G401 (cell line): ENCODE data around the gene KCND1. TPM values are rescaled to one million over a fixed set of nuclear protein-coding genes. Genes with fewer than 3 reads are reported as not detected.

ENCODE experiments used
- DNase-seq: peaks from one replicate; pipeline ENCODE4 v3.0.0-alpha.2; 2015; ENCODE audit warnings: low spot score
- in situ Hi-C: cut with HindIII; loops from 2 replicates; pipeline ENCODE4 v1.10.0; 2016; ENCODE audit warnings: low sequenced_read_pairs, mixed read lengths
- total RNA-seq: library from RNA; depleted of rRNA; stranded (reverse); fragments of >200 nt; shearing (Covaris generic); gene quantifications from 2 replicates; pipeline ENCODE4 v1.2.3, GENCODE V29; 2014

Gene KCND1
- total RNA-seq, 1 experiment from 2014 or later = 0.44 TPM

DNA sequence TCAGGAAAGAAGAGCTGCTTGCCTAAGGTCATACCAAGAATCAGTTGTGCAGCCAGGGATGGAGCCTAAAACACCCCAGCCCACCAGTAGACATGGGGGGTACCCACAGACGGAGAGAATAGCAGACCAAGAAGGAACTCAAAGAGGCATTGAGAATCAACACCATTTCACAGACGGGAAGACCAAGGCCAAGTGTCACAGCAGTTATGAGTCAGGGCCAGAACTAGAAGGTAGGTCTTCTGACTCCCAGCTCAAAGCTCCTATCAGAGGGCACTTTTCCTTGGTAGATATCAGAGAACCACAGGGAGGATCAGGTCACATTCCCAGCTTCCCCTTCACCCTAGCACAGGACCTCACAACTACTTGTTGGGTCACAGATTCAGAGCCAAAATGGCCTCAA lies 28.7 kb downstream of the KCND1 start:
- in situ Hi-C loops = no loop called here
- DNase-seq = no peak

DNA sequence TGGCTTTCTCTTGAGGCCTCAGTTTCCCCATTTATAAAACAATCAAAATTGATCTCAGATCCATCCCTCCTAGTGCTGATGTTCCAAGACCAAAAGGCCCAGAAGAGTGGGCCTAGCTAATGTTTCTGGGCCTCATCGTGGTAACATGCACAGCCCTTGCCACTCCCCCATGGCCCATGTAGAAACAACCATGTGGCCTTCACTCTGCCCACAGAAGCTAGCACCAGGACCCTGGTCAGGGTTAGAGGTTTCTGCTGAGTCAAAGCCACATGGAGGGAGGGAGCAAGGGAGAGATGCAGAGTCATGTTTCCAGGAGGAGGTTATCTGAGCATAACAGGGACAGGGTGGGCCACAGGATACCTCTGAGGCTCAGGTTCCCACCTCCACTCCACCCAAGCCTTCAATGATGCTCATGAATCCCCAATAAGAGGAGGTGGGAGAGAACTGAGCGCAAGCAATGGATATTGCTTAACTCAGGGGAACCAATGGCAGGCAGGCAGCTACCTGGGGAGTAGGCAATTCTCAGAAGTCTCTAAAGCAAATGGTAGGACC lies 31.2 kb downstream of the KCND1 start:
- in situ Hi-C loops = no loop called here
- no peak for DNase-seq

DNA sequence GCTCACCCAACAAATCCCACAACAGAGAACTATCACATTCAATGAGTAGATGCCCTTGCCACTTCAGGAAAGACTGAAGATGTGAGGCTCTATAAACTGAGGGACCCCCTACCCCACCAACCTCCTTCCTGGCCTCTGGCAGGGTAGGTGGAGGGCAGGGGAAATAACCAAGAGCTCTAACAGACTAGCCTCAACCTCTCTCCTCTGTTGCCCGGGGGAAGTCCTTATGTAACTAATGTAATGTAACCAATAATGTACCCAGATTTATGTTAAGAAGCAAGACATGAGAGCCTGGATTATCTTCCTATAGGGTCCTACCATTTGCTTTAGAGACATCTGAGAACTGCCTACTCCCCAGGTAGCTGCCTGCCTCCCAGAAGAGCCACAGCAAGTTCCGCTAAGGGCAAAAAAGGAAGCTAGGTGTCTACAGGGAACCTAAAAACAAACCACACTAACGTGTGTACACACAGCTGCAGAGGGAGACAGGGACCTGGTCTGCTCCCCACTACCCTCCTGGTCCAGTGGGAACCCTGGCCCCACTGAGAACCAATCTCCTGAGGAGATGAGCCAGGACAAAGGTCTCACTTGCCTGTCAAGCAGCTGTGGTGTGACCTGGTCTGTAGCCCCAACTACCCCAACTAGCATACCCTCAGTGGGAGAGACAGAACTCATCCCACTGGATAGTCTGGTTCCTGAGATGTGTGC lies 32.0 kb downstream of the KCND1 start:
- in situ Hi-C loops = no loop called here
- DNase-seq = no peak

DNA sequence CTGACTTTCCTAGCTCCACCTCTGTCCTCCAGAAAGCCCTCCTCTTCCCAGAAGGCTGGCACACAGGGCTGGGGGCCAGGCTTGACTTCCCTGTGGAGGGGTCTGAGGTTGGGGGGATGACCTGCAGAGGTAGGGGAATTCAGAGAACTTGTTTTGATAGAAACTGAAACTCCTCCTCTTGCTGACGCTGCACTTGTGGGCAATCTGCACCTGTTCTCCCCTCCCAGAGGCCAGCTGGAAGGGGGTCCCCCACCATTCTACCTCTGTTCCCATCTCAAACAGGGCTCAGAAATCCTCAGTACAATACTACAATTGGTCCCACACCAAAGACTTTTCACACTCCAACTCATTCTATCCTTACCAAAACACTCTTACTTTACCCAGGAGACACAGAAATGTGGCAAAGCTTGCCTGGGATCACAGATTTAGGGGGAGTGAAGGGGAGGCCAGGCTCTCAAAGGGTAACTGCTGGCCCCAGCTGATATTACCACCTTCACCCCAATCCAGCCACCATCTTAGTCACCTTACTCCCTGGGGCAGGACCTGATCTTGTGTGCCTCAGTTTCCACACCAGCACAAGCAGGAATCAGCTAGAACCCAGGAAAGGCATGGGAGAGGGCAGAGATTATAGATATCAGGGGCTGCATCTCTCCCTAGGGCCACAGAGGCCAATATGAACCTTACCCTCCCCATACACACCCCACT lies 32.8 kb downstream of the KCND1 start:
- no peak for DNase-seq
- in situ Hi-C loops = no loop called here

DNA sequence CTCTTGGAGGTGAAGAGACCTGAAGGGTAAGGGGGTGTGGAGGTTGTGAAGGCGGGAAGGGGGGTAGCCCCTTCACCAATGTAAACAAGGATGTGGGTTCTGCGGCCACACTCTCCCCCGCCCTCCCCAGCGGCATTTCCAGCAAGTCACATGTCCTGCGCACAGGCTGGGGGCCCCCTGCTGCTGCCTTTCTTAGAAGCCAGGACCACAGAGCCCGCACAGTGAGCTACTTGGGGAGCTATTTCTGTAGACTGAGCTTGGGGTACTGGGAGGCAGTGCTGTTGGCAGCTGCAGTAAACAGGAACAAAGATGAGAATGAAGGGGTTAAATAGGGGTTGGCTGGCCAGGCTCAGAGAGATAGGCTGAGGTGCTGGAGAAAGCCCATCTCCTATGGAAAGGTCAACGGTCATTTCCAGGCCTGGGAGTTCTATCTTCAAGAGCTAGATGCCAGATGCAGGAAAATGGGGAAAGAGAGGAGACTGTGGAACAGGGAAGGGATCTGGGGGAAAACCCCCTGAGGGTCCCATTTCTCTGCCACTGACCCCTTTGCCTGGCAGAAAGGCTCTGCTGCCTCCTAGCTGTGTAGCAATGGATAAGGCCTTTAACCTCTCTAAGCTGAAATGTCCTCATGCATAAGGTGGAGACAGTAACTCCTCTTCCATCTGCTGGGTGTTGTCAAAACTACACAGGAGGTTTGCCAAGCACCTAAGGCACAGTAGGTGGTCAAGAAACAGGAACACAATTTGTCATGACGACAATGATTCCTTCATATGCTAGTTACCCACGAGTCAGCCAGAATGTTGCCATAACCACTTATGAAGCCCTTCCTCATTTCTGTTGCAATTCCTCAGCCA lies 34.4 kb downstream of the KCND1 start:
- in situ Hi-C loops = no loop called here
- peak; percentile 39 for DNase-seq

DNA sequence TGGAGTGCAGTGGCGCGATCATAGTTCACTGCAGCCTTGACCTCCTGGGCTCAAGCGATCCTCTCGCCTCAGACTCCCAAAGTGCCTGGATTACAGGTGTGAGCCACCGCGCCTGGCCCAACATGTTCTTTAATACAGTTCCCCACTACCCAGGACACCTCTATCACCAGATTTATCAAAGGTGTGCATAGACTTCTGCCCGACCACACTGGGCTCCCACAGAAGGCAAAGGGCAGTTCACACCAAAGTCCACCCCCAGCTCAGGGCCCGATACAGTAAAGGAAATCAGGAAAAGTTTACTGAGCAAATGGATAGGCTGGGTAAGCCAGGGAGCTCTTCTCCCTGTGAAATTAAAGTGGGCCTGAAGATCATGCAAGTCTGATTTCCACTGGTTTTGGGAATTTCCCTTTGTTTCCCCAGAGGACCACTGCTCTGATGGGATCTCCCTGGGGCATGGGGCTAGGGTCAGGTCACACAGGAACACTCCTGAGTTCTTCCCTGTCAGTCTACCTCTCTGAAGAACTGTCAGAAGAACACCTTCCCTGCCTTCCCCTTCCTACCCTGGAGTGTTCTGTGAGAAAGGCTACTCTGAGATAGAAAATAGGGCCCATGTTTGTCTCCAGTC lies 35.1 kb downstream of the KCND1 start:
- DNase-seq = no peak
- in situ Hi-C loops = no loop called here

DNA sequence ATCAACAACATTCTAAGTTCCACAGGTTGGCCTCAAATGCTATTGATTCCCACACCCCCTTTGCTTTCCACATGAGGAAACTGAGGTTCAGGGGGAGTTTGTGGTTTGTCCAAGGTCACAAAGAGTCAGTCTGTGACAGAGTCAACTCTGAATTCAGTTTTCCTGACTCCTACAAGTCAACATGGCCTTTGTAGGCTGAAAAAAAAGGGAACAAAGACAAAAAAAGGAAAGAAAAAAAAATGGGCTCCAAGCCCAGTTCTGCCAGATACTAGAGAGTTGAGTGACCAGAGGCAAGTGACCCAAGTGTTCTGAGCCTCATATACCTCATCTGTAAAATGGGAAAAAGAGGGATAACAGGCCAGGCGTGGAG lies 36.4 kb downstream of the KCND1 start:
- DNase-seq = no peak
- in situ Hi-C loops = no loop called here

DNA sequence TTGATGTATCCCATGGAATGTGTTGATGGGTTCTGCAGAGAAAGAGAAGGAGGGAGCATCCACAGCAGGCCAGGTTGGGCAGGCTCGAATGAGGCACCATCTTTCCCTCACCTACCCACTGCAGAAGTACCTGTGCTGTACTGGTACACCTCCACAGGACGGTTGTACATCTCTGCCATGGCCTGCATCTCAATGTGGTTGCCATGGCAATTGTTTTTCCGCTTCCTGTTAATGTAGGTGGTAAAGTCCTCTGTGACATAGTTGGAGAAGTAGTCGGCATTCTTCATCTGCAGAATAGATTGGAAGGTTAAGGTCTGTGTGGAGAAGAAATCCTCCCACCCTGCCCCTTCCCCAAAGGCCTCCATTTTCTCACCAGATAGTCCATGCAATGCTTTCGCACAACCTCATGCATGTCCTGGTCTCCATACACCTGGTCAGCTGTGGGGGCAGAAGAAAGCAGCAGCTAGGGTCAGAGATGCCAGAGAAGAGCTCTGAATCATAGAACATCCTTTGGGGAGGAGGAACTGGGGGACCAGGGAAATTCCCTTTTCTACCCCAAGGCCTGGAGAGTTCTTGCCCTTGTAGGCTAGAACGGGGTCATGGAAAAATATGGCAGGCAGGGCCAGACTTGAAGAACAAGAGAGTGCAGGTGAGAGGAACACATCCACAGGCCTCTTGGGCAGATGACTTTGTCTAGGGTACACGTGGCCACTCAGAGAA lies 36.9 kb downstream of the KCND1 start:
- in situ Hi-C loops = no loop called here
- DNase-seq = no peak

DNA sequence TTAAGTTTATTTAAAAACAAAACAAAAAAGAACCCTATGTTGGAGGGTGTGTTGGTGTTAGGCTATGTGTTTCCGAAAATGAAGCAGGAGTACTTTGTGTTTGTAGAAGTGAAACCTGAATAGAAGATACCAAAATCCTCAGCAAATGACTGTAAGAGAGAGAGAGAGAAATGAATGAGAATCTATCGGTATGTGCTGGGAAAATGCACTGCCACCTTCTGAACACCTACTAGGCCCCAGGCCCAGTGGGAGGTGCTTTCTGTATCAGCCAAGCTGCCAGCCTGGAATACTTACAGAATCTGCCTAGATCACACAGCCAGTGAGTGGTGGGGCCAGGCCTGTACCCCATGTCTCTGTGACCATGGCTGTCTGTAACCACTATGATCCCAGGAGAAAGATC lies 37.9 kb downstream of the KCND1 start:
- no peak for DNase-seq
- in situ Hi-C loops = no loop called here

DNA sequence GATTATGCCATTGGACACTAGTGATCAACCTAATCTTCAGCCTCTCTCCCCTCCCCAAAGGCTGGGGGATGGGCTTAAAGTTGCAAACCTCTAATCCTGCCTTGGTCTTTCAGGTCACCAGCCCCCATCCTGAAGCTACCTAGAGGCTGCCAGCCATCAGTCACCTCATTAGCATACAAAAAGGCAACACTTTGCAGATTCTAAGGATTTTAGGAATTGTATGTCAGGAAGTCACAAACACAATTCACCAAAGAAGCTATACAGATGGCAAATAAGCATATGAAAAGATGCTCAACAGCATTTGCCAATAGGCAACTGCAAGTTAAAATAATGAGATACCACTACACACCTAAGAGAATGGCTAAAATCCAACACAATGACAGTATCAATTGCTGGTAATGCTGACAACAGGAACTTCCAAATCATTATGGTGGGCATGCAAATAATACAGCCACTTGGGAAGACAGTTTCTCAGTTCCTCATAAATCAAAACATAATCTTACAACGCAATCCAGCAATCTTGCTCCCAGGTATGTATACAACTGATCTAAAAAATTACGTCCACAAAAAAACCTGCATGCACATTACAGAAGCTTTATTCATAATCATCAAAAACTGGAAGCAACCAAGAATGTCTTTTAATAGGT lies 43.8 kb downstream of the KCND1 start:
- no peak for DNase-seq
- in situ Hi-C loops = no loop called here

DNA sequence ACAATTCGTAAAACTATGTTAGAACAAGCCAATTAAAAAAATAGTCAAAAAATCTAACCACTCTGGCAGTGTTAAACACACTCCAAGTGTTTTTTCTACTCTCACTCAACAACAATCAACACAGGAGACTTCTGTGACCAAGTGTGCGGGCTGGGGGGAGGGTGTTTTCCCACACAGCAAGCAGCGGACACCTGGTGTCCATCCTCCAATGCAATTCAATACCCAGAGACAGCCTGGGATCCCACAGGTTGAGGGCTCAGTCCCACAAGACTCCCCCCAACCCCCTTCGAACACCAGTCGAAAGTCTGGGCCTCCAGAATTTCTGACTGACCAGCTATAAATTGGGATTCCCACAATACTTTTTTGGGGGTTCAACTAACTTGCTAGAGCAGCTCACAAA lies 44.5 kb downstream of the KCND1 start:
- in situ Hi-C loops = no loop called here
- DNase-seq = no peak

DNA sequence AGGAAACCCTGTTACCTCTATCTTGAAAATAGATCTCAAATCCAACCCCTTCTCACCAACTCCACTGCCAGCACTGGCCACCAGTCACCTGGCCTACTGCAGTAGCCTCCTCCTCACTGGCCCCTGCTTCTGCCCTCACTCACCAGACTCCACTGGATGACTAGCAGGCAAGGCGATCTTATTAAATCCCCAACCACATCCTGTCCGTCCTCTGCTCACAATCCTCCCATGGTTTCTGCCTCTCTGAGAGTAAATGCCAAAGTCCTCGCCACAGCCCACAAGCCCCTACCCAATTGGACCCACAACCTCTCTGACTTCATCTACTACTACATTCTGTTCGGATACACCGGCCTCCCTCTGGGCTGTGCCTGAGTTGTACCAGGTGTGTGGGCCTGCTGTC lies 47.4 kb downstream of the KCND1 start:
- in situ Hi-C loops = no loop called here
- no peak for DNase-seq

DNA sequence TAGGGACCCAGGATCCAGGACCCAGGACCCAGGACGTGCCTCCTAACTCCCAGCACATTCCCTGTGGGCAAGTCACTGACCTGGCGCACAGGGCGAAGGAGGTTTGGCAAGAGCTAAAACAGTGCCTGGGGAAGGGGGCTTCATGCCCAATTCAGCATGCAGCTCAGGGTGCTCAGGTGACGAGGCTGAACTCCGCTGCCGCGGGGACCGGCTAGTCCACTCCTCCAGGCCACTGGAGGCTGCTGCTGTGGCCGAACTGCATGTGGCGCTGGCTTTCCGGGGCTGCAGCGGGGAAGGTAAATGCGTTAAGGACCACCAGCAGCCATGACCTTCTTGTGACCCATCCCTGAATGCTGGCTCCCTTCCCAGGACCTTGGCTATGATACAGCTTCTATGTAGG lies 47.9 kb downstream of the KCND1 start:
- in situ Hi-C loops = no loop called here

DNA sequence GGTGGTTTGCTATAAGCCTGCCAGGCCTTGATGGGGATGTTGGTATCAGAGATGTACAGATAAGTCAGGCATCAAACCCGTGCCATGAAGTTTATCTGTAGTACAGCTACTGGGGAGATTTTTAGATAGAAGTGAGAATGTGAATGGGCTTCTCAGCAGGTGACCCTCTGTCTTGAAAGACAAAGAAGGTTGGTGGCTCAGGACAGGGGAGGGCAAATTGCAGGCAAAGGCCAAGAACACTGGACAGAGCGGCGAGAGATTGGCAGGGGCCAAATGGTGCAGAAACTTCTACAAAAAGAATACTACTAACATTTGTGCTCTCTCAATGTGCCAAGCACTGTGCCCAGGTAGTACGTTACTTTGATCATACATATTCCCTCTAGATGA lies 50.9 kb downstream of the KCND1 start:
- DNase-seq = no peak
- in situ Hi-C loops = no loop called here

More for the DNA sequence above, 47.9 kb downstream of the KCND1 start:
- DNase-seq = no peak

DNA sequence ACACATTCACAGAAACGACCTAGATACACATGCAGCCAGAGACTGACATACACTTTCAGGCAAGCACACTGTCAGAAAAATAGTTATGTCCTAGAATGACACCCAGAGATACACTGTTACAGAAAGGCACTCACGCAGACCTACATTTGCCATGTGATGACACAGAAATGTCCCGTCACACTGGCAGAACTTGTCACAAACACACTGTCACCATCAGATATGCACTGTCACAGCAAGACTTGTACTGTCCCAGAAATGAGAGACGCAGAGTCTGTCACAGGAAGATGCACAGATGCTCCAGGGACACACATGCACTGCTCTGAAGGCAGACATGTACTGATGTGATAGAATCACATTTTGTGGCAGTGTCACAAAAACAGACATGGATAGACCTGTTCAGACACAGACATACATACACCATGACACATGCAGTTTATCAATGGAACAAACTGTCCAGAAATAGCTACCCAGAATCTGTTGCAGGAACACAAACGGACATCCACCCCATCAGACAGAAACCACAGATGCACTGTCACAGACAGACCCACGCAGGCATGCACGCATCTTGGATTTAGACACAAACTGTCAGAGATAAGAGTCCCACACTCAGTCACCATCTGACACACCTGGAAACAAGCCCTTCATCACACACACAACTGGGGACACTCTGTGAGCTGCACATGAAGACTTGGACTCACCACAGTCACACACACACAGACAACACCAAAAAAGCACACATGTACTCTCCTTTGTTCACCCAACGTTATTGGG lies 51.5 kb downstream of the KCND1 start:
- in situ Hi-C loops = no loop called here

DNA sequence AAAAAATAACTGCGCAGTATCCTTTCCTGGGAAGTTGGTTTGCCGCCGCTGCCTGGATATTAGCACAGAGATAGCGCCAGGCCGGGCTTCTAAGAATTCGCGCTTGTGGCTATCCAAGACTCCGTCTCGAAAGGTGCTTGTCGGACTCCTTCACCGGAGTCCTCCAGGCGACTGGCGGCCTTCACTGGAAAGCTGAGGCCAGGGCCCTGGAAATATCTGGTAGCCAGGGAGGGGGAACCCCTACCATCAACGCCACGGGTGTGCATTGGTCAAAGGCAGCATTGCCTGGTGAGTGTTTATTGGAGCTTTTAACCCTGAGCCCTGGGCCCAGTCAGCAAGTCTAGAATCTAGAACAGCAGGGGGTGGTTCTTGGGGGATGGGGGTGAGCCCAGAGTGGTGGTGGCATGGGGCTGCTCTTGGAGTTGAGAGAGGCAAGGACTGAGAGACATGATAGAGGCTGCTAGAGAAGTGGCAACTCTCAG lies 52.2 kb downstream of the KCND1 start:
- in situ Hi-C loops = no loop called here
- DNase-seq = no peak

More for the DNA sequence above, 51.5 kb downstream of the KCND1 start:
- no peak for DNase-seq

DNA sequence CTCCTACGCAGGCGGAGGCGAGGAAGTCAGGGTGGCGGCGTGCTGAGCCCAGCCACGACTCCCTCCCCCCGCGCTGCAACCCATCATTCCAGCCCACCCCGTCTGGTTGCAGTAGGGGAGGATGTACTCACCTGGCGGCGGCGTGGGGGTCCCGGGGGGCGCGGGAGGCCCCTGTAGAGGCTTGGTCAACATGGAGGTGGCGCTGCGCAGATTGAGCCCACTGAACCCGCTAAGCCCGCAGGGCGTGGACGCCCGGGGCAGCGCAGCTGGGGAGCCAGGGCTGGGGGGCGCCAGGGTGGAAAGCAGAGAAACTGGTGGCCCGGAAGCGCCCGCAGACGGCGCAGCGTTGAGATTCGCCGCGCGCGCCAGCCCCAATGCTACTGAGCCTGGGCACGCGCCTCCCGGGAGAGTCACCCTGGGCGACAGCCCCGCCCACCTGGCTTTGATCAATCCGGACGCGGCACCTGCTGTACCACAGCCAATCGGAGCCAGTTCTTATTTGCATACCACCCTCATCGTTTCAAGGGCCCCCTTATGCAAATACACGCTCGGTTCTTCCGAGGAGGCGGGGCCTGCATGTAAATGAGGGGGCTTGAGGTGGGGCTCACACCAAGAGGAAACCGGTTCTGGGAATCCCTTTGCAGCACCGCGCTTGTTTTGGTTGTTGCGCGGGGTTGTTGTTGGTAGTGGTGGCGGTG lies 52.9 kb downstream of the KCND1 start, which contains the start of gene PIM2:
Gene PIM2, minus strand, starts transcription at position 382 of the 698 bp plus-strand sequence. Its CDS starts 190 bp downstream, at position 192.
- peak; percentile 96 for DNase-seq
- in situ Hi-C loops = no loop called here
